ENCODE measurements around the gene PTPN1.

Gene PTPN1

DNA sequence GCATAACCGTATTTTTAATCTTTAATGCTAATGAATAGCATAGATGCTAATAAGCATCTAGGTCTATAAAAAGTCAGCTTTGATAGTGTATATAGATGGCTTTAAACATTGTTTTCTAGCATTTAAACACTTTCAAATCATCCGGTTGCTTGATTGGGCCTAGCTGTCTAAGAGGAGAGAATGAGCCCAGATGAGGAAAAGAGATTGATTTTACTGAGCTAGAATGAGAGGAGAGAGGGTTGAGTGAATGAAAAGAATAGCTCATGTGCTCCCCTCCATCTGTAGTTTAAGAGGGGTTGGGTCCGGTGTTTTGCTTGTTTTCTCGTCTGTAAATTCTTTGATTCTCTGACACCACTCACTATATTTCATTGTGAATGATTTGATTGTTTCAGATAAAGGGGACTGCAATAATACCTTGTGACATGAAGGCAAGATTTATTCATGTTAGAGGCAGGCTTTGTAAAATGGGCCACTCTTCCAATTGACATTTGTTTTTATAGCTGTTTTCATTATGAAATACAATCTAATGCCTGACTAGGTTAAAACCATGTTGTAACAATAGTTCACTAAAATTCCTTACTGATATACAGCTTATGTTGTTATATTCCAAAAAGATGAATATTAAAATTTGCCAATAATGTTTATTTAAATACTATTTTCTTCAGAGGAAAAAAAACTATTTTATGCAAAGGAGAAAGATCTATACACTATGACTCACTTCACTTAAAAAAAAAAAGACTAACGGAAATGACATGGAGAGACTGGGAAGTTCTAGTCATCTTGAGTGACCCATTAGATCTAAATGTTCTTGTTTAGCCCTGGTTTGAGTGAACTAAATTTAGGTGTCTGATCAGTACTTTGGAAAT lies 3.2 kb downstream of the PTPN1 start:
- Mint-ChIP-seq H3K9me3 (peaks cover 0 to 2% of the 10 kb centered on the region in 2 donors), H3K4me1 (peaks cover 28 to 69% of the 10 kb centered on the region in 2 donors), H3K36me3 (peaks cover 36 to 55% of the 10 kb centered on the region in 2 donors), H3K27me3 (no peaks in the 10 kb centered on the region), H3K27ac (peak overlapping the region; percentile 96), H3K4me3 (peak overlapping the region; percentile 75 to 99)
- DNase-seq, result no peak
- ATAC-seq (replicated peaks), result no peak

DNA sequence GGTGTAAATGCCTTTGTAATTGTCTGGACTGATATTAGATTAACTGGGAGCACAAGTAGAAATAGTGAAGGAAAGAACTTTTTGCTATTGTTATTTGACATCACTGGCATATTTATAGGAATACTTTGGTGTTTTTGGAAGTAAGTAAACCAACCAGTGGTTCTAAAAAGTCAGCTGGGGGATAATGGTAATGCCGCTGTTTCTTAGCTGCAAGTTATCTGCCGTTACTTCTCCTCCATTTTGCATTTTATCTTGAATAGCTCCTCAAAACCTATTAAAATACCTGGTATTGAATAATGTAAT lies 3.8 kb downstream of the PTPN1 start:
- Mint-ChIP-seq H3K4me1 (peaks cover 31 to 75% of the 10 kb centered on the region in 2 donors), H3K4me3 (peak overlapping the region; percentile 71 to 99), H3K36me3 (peaks cover 38 to 58% of the 10 kb centered on the region in 2 donors), H3K27me3 (no peaks in the 10 kb centered on the region), H3K27ac (peak overlapping the region; percentile 96), H3K9me3 (peaks cover 0 to 2% of the 10 kb centered on the region in 2 donors)
- DNase-seq, result no peak
- ATAC-seq (replicated peaks), result no peak

- Mint-ChIP-seq H3K27ac (peak overlapping the region; percentile 96), H3K27me3 (no peaks in the 10 kb centered on the region), H3K4me1 (peaks cover 39 to 78% of the 10 kb centered on the region in 2 donors), H3K36me3 (peaks cover 40 to 65% of the 10 kb centered on the region in 2 donors), H3K9me3 (peaks cover 0 to 2% of the 10 kb centered on the region in 2 donors), H3K4me3 (peak overlapping the region; percentile 71 to 99)
- DNase-seq (no peak), ATAC-seq (replicated peaks) (no peak)
Observed at GRCh38 chr20:50514750-50515149, 4.6 kb downstream of the PTPN1 start.

DNA sequence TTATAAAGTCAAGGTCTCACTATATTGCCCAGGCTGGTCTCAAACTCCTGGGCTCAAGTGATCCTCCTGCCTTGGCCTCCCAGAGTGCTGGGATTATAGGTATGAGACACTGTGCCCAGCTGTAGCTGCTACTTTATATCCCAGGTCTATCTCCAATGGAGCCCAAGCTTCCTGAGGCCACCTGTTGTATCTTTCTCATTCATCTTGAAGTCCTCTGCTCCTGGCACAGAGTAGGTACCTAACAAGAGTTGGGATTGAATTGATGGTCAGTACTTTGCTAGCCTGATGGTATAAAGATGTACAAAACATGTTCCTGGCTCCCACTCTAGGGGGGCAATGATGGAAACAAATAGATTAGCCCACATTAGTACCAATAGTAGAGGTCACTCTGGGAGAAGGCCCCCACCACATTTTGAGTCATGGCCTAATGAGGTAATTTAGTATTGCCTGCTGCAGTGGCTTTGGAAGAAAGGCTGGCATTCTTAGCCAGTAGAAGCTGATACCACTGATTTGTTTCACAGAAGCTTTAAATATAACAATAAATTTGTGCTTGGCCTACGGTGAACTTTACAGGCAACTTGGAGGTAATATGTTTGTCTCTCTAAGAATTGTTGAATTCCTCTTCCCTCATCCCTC lies 5.4 kb downstream of the PTPN1 start:
- ATAC-seq (replicated peaks) (no peak), DNase-seq (no peak)
- H3K27me3 Mint-ChIP-seq, result no peaks in the 10 kb centered on the region
- H3K36me3 Mint-ChIP-seq, result peaks cover 44 to 66% of the 10 kb centered on the region in 2 donors
- peaks cover 44 to 86% of the 10 kb centered on the region in 2 donors for H3K4me1 Mint-ChIP-seq
- peaks cover 0 to 2% of the 10 kb centered on the region in 2 donors for H3K9me3 Mint-ChIP-seq
- H3K27ac Mint-ChIP-seq, result peak overlapping the region; percentile 96
- H3K4me3 Mint-ChIP-seq, result peak overlapping the region; percentile 71 to 99

DNA sequence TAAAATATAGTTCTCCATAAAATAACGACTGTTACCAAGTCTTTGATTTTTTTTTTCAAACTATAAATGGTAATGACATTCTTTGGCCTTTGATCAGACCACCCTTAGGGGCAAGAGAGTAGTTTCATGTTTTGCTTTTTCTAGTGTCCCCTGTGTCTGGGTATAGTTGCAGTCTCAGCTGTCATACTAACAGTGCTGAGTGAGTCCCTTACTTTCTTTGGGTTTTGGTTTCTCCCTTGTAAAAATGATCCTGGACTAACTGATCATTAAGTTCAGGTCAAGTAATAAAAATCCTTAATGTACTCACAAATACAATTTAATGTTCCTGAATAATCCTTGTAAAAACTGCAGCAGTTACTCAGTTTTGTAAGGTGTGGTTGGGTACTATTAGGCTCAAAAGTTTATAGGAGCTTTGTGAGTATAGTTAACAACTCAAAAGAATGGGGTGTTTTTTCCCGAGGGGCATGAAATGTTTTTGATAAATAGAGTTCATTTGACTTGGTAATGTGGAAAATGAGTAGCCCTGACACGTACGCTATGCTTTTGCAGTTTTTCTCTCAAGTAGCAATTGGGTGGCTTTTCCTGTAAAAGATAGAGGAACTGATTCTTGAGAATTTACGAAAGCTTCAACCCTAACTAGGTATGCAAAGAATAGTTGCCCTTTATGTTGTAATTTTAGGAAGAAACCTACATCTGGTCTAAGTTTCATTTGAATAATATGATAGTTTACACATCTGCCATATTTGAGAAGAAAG lies 6.2 kb downstream of the PTPN1 start:
- ATAC-seq (replicated peaks) (peak; percentile 74 to 78), DNase-seq (peak; percentile 43)
- Mint-ChIP-seq H3K9me3 (peaks cover 0 to 2% of the 10 kb centered on the region in 2 donors), H3K27me3 (no peaks in the 10 kb centered on the region), H3K4me1 (peaks cover 47 to 86% of the 10 kb centered on the region in 2 donors), H3K36me3 (peaks cover 39 to 62% of the 10 kb centered on the region in 2 donors), H3K4me3 (peak overlapping the region; percentile 71 to 73), H3K27ac (peak overlapping the region; percentile 96)

DNA sequence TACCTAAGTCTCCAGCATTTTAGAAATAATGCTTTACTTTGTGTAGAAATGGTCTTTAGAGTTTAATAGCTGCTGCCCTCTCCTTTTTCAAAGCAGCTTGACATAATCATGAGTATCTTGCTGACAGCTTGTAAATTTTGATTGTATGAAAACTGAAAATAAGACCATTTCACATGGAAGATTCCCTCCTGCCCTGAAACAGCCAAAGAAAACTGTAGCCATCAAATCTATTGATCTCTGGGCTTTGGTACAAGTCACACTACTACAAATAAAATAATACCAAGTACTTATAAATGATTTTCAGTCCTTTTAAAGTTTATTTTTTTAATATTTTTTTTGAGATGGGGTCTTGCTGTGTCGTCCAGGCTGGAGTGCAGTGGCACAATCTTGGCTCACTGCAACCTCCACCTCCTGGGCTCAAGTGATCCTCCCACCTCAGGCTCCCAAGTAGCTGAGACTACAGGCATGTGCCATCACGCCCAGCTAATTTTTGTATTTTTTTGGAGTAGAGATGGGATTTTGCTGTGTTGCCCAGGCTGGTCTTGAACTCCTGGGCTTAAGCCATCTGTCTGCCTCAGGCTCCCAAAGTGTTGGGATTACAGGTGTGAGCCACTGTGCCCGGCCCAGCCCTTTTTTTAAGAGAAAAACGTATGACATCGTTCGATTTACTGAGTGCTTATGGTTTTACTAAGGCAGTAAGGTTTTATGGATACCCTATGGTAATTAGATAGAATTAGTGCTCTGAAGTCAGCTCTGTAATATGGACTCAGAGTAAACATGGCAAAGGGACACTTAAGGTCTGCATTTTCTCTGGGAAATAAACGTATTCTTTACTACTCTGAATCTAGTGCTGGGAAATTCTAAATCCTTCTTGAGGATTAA lies 7.0 kb downstream of the PTPN1 start:
- no peak for DNase-seq
- Mint-ChIP-seq H3K4me3 (peak overlapping the region; percentile 86), H3K36me3 (peaks cover 44 to 62% of the 10 kb centered on the region in 2 donors), H3K27ac (peak overlapping the region; percentile 98), H3K27me3 (no peaks in the 10 kb centered on the region), H3K9me3 (peaks cover 0 to 2% of the 10 kb centered on the region in 2 donors), H3K4me1 (peaks cover 53 to 93% of the 10 kb centered on the region in 2 donors)
- ATAC-seq (replicated peaks), result no peak

GRCh38 chr20:50517817-50518154 lies 7.6 kb downstream of the PTPN1 start:
- H3K27me3 Mint-ChIP-seq, result no peaks in the 10 kb centered on the region
- peak overlapping the region; percentile 86 for H3K4me3 Mint-ChIP-seq
- peaks cover 40 to 57% of the 10 kb centered on the region in 2 donors for H3K36me3 Mint-ChIP-seq
- ATAC-seq (replicated peaks) (no peak), DNase-seq (no peak)
- H3K27ac Mint-ChIP-seq, result peak overlapping the region; percentile 98
- H3K4me1 Mint-ChIP-seq, result peaks cover 50 to 90% of the 10 kb centered on the region in 2 donors
- peaks cover 0 to 2% of the 10 kb centered on the region in 2 donors for H3K9me3 Mint-ChIP-seq

- peaks cover 0 to 2% of the 10 kb centered on the region in 2 donors for H3K9me3 Mint-ChIP-seq
- H3K4me3 Mint-ChIP-seq, result peak overlapping the region; percentile 86
- ATAC-seq (replicated peaks), result peak in 1 of 2 donors; percentile 14
- DNase-seq, result no peak
- peaks cover 54 to 90% of the 10 kb centered on the region in 2 donors for H3K4me1 Mint-ChIP-seq
- H3K36me3 Mint-ChIP-seq, result peaks cover 41 to 57% of the 10 kb centered on the region in 2 donors
- H3K27ac Mint-ChIP-seq, result peak overlapping the region; percentile 98
- H3K27me3 Mint-ChIP-seq, result no peaks in the 10 kb centered on the region
Observed at GRCh38 chr20:50518270-50518721, 8.1 kb downstream of the PTPN1 start.

- ATAC-seq (replicated peaks), result peak; percentile 64 to 70
- H3K36me3 Mint-ChIP-seq, result peaks cover 45 to 60% of the 10 kb centered on the region in 2 donors
- peak overlapping the region; percentile 88 for H3K27ac Mint-ChIP-seq
- peaks cover 59 to 92% of the 10 kb centered on the region in 2 donors for H3K4me1 Mint-ChIP-seq
- no peaks in the 10 kb centered on the region for H3K27me3 Mint-ChIP-seq
- DNase-seq, result peak; percentile 36
- H3K4me3 Mint-ChIP-seq, result peak overlapping the region; percentile 72 to 86
- H3K9me3 Mint-ChIP-seq, result peaks cover 0 to 2% of the 10 kb centered on the region in 2 donors
Observed at GRCh38 chr20:50519036-50519762, 9.0 kb downstream of the PTPN1 start.

DNA sequence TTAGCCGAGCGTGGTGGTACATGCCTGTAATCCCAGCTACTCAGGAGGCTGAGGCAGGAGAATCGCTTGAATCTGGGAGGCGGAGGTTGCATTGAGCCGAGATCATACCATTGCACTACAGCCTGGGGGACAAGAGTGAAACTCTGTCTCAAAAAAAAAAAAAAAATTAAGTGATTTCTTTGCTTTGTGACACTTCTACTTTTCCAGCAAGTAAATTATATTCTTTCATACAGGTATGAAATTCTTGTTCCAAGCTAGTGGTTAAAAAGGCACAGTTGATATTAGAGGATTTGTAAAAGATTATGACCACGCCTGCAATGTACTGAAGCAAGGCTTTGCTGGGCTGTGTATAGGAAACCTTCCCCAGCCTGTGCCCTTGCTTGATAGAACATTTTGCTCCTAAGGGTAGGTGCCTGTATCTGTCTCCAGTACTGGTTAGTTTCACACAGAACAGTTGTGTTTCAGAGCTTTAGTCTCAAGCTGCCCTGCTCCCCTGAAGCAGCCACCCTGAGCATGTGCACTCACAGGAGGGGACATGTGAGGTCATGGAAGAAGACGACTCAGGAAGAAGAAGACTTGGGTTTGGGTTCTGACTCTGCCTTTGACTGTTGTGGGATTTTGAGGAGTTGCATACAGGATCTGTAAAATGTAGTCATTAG lies 10.2 kb downstream of the PTPN1 start:
- peaks cover 38 to 49% of the 10 kb centered on the region in 2 donors for H3K36me3 Mint-ChIP-seq
- no peaks in the 10 kb centered on the region for H3K9me3 Mint-ChIP-seq
- ATAC-seq (replicated peaks), result no peak
- H3K27me3 Mint-ChIP-seq, result no peaks in the 10 kb centered on the region
- no peak for DNase-seq
- peaks cover 51 to 81% of the 10 kb centered on the region in 2 donors for H3K4me1 Mint-ChIP-seq
- H3K27ac Mint-ChIP-seq, result peak overlapping the region; percentile 88
- peak overlapping the region; percentile 72 to 86 for H3K4me3 Mint-ChIP-seq

GRCh38 chr20:50521221-50522052 lies 11.3 kb downstream of the PTPN1 start:
- H3K4me3 Mint-ChIP-seq, result no peak overlapping the region
- peaks cover 38 to 43% of the 10 kb centered on the region in 2 donors for H3K36me3 Mint-ChIP-seq
- H3K27me3 Mint-ChIP-seq, result no peaks in the 10 kb centered on the region
- no peak for DNase-seq
- H3K4me1 Mint-ChIP-seq, result peaks cover 50 to 70% of the 10 kb centered on the region in 2 donors
- peak overlapping the region; percentile 69 for H3K27ac Mint-ChIP-seq
- no peak for ATAC-seq (replicated peaks)
- H3K9me3 Mint-ChIP-seq, result no peaks in the 10 kb centered on the region

Measured in stimulated activated naive B cell treated with anti-CD40 and anti-IgM and Interleukin-4, amounts not matched to agents 10 μg/mL and 1 μg/mL and 100 μg/mL, for 72 hours (primary cell).